ENCODE measurements around the gene SAMD4B. TPM values are rescaled to one million over a fixed set of nuclear protein-coding genes. Genes with fewer than 3 reads are reported as not detected.

The SAMD4B gene
- total RNA-seq, 4 donors from 2014 or later: 49.1 to 131 (median 75.2) TPM

GRCh38 chr19:39303373-39304184 lies 38.6 kb upstream of the SAMD4B start:
- WGBS, 2 donors: 42 to 56% methylated on average over 9 of the region's 10 CpGs
- H3K27me3 ChIP-seq: peaks cover 0 to 60% (median 7%) of the 10 kb centered on the region in 4 donors
- H3K36me3 ChIP-seq: no peaks in the 10 kb centered on the region
- TF ChIP-seq POLR2A (IDR thresholded peaks at IDR 0.05) (no peak), CTCF (IDR thresholded peaks at IDR 0.05) (no peak)
- no peak overlapping the region for H3K4me3 ChIP-seq
- intact Hi-C loops (cut with DNase I): no loop called here
- H3K27ac ChIP-seq: no peak overlapping the region
- DNase-seq: no peak
- no peaks in the 10 kb centered on the region for H3K9me3 ChIP-seq
- peaks cover 8 to 17% (median 8%) of the 10 kb centered on the region in 3 donors for H3K4me1 ChIP-seq

- Histone ChIP-seq H3K27ac (no peak overlapping the region), H3K27me3 (peaks cover 0 to 66% (median 7%) of the 10 kb centered on the region in 4 donors), H3K36me3 (no peaks in the 10 kb centered on the region), H3K4me1 (peaks cover 8 to 17% (median 8%) of the 10 kb centered on the region in 3 donors), H3K4me3 (no peak overlapping the region), H3K9me3 (no peaks in the 10 kb centered on the region)
- DNase-seq: no peak
- intact Hi-C loops (cut with DNase I): no loop called here
- TF ChIP-seq POLR2A (IDR thresholded peaks at IDR 0.05): no peak
- TF ChIP-seq CTCF (IDR thresholded peaks at IDR 0.05): no peak
Measured at GRCh38 chr19:39304185-39304513, 38.1 kb upstream of the SAMD4B start.

- H3K27me3 ChIP-seq: peaks cover 0 to 66% (median 7%) of the 10 kb centered on the region in 4 donors
- 28 to 45% methylated on average over 4 to 5 of the region's 6 CpGs for WGBS, 2 donors
- no peak for DNase-seq
Measured at GRCh38 chr19:39304701-39305571, 37.3 kb upstream of the SAMD4B start.

GRCh38 chr19:39306075-39306474 lies 36.1 kb upstream of the SAMD4B start:
- TF ChIP-seq CTCF (IDR thresholded peaks at IDR 0.05) (no peak), POLR2A (IDR thresholded peaks at IDR 0.05) (no peak)
- no peaks in the 10 kb centered on the region for H3K36me3 ChIP-seq
- peaks cover 0 to 66% (median 7%) of the 10 kb centered on the region in 4 donors for H3K27me3 ChIP-seq
- no peaks in the 10 kb centered on the region for H3K9me3 ChIP-seq
- no peak for DNase-seq
- intact Hi-C loops (cut with DNase I): no loop called here
- no peak overlapping the region for H3K4me3 ChIP-seq
- H3K4me1 ChIP-seq: peaks cover 8 to 17% (median 8%) of the 10 kb centered on the region in 3 donors
- no peak overlapping the region for H3K27ac ChIP-seq

More at GRCh38 chr19:39304701-39305571, 37.3 kb upstream of the SAMD4B start:
- intact Hi-C loops (cut with DNase I): no loop called here
- Histone ChIP-seq H3K36me3 (no peaks in the 10 kb centered on the region), H3K4me3 (no peak overlapping the region), H3K27ac (no peak overlapping the region), H3K9me3 (no peaks in the 10 kb centered on the region), H3K4me1 (peaks cover 8 to 17% (median 8%) of the 10 kb centered on the region in 3 donors)
- TF ChIP-seq POLR2A (IDR thresholded peaks at IDR 0.05): no peak
- TF ChIP-seq CTCF (IDR thresholded peaks at IDR 0.05): no peak
